ENCODE measurements around the gene ZBTB38.

- TF ChIP-seq CTCF (conservative IDR thresholded peaks at IDR 0.05 in 1 of 2, IDR thresholded peaks at IDR 0.05 in 1 of 2; ENCODE audit: low read depth in 1 of 2, low read length in 2 of 2) (no peak), EZH2 (IDR thresholded peaks at IDR 0.05; ENCODE audit: low read length, missing control alignments) (no peak)
Observed at GRCh38 chr3:141393735-141394076, 25.4 kb downstream of the ZBTB38 start.
